ENCODE measurements around the gene ZBED3.

DNA sequence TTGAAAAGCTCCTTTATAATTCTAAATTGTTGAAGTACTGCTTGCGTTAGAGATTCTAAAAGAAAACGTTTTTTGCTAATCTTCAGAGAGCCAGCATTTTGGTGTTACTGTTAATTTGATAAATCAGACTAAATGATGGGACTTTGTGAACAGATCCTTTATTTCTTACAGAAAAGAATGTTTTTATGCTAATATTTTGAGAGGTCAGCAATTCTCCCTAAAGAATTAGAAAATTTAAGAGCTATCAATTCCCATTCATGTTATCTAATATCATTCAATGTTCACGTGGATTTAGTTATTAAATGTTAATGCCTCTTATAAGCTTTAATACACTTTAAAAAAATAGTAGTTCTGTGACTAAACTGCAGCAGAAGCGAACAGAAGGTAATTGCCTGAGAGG is 54.5 kb downstream of the ZBED3 start:
- no peak for TF ChIP-seq EZH2 (IDR thresholded peaks at IDR 0.05; ENCODE audit: borderline replicate concordance, insufficient read depth, low read depth, low read length, poor library complexity, severe bottlenecking)
- TF ChIP-seq, protein P1, sequence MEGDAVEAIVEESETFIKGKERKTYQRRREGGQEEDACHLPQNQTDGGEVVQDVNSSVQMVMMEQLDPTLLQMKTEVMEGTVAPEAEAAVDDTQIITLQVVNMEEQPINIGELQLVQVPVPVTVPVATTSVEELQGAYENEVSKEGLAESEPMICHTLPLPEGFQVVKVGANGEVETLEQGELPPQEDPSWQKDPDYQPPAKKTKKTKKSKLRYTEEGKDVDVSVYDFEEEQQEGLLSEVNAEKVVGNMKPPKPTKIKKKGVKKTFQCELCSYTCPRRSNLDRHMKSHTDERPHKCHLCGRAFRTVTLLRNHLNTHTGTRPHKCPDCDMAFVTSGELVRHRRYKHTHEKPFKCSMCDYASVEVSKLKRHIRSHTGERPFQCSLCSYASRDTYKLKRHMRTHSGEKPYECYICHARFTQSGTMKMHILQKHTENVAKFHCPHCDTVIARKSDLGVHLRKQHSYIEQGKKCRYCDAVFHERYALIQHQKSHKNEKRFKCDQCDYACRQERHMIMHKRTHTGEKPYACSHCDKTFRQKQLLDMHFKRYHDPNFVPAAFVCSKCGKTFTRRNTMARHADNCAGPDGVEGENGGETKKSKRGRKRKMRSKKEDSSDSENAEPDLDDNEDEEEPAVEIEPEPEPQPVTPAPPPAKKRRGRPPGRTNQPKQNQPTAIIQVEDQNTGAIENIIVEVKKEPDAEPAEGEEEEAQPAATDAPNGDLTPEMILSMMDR (IDR thresholded peaks at IDR 0.05), result no peak

Data from B cell (primary cell).